HCT116 (cell line): ENCODE data around the gene PKP3. TPM values are rescaled to one million over a fixed set of nuclear protein-coding genes. Genes with fewer than 3 reads are reported as not detected.

Source experiments
- ATAC-seq: fragments of 200-7000 bp; cut with Tn5 transposase; 2 replicates; pipeline ENCODE4 v1.9.1; 2020; ENCODE audit warnings: mild to moderate bottlenecking, moderate library complexity
- BruUV-seq: library from RNA; stranded (reverse); fragments of 400-500 nt; replicated peaks from 2 replicates; lab custom pipeline; 2021; lab: Mats Ljungman, UMichigan
- CTCF ChIA-PET: fragments of 300-600 bp; sonication (Branson Sonifier 250); formaldehyde crosslinking; loops from one replicate; lab custom pipeline; 2021; ENCODE audit warnings: antibody characterized with exemption; lab: Charles Lee
- POLR2A ChIA-PET: fragments of 300-600, 350-600 bp; sonication (Branson Sonifier 250); formaldehyde crosslinking; loops from one replicate; lab custom pipeline; 2021; ENCODE audit warnings: antibody characterized with exemption; lab: Charles Lee
- RAD21 ChIA-PET, 2 experiments: fragments of 300-600 bp; sonication (Branson Sonifier 250); formaldehyde crosslinking; loops; one replicate each; lab custom pipeline; 2023; ENCODE audit warnings: low total read pairs in 2 of 2; ENCODE audit not compliant: uncharacterized antibody in 2 of 2, unreplicated experiment in 2 of 2, low non-redundant PET in 1 of 2; lab: Charles Lee
- DNase-seq: peaks from one replicate; pipeline ENCODE4 v3.0.0-alpha.2; 2010; ENCODE audit warnings: low read depth, low spot score
- H2AFZ ChIP-seq: fragments of 200-600 bp; shearing (Covaris generic), sonication (generic); 2 replicates; pipeline ENCODE4 v1.6.1; 2017; ENCODE audit warnings: low read depth, mixed run types, mixed read lengths, antibody characterized with exemption, low read length; ENCODE audit not compliant: poor library complexity, severe bottlenecking
- H3K27ac ChIP-seq: 2 replicates; pipeline ENCODE4 v1.5.1; 2012; ENCODE audit warnings: low read depth, low read length
- H3K27me3 ChIP-seq: fragments of 200-600 bp; sonication (generic); 2 replicates; pipeline ENCODE4 v1.6.1; 2016; ENCODE audit warnings: mixed run types, low read length, mixed read lengths; ENCODE audit not compliant: insufficient read depth
- H3K36me3 ChIP-seq, 2 experiments: fragments of 200-500 bp in 1 of 2; fragments of 200-600 bp in 1 of 2; sonication (Bioruptor generic) in 1 of 2; sonication (generic) in 1 of 2; 2 replicates each; pipeline versions ENCODE4 v1.5.1 to v1.6.1; 2014 to 2016; ENCODE audit warnings: low read length in 2 of 2, inconsistent platforms in 1 of 2, mixed read lengths in 1 of 2, mixed run types in 1 of 2; ENCODE audit not compliant: insufficient read depth in 2 of 2, control insufficient read depth in 1 of 2
- H3K4me1 ChIP-seq, 2 experiments: fragments of 200-600 bp in 1 of 2; sonication (generic) in 1 of 2; 2 replicates each; pipeline versions ENCODE4 v1.5.1 to v1.6.1; 2012 to 2017; ENCODE audit warnings: low read length in 2 of 2, inconsistent platforms in 1 of 2, mild to moderate bottlenecking in 1 of 2, mixed read lengths in 1 of 2, mixed run types in 1 of 2, moderate library complexity in 1 of 2; ENCODE audit not compliant: insufficient read depth in 2 of 2, control insufficient read depth in 1 of 2
- H3K4me2 ChIP-seq: fragments of 200-600 bp; sonication (generic); 2 replicates; pipeline ENCODE4 v1.6.1; 2017; ENCODE audit warnings: mixed run types, low read length, mixed read lengths
- H3K4me3 ChIP-seq, 2 experiments: fragments of 200-600 bp in 1 of 2; sonication (generic) in 1 of 2; replicated peaks in 1 of 2; 2 replicates each; pipeline ENCODE4 v1.5.1; 2011 to 2016; ENCODE audit warnings: low read length in 2 of 2, control low read depth in 1 of 2, low read depth in 1 of 2, mild to moderate bottlenecking in 1 of 2, mixed read lengths in 1 of 2, mixed run types in 1 of 2
- H3K79me2 ChIP-seq: fragments of 200-600 bp; sonication (generic); 2 replicates; pipeline ENCODE4 v1.6.1; 2017; ENCODE audit warnings: mild to moderate bottlenecking, mixed run types, low read length, moderate library complexity, mixed read lengths; ENCODE audit not compliant: insufficient read depth
- H3K9ac ChIP-seq: fragments of 200-600 bp; sonication (generic); 2 replicates; pipeline ENCODE4 v1.6.1; 2016; ENCODE audit warnings: low read length, mixed read lengths
- H3K9me2 ChIP-seq: fragments of 200-600 bp; sonication (generic), shearing (Covaris generic); 2 replicates; pipeline ENCODE4 v1.6.1; 2017; ENCODE audit warnings: mixed run types, mild to moderate bottlenecking, moderate library complexity; ENCODE audit not compliant: insufficient read depth
- H3K9me3 ChIP-seq, 2 experiments: fragments of 200-500 bp in 1 of 2; fragments of 200-600 bp in 1 of 2; sonication (Bioruptor generic) in 1 of 2; sonication (generic) in 1 of 2; 2 replicates each; pipeline ENCODE4 v1.6.1; 2014 to 2017; ENCODE audit warnings: low read length in 2 of 2, mixed read lengths in 2 of 2, inconsistent platforms in 1 of 2, low read depth in 1 of 2, mild to moderate bottlenecking in 1 of 2, mixed run types in 1 of 2, moderate library complexity in 1 of 2; ENCODE audit not compliant: control insufficient read depth in 1 of 2, insufficient read depth in 1 of 2
- H4K20me1 ChIP-seq: fragments of 200-600 bp; sonication (generic), shearing (Covaris generic); 2 replicates; pipeline ENCODE4 v1.6.1; 2017; ENCODE audit warnings: mixed run types, mild to moderate bottlenecking, moderate library complexity; ENCODE audit not compliant: insufficient read depth
- CBX3 ChIP-seq: IDR thresholded peaks from 2 replicates; pipeline ENCODE4 v1.6.1; 2012; ENCODE audit warnings: low read depth
- CEBPB ChIP-seq: IDR thresholded peaks from 2 replicates; pipeline ENCODE4 v1.6.1; 2012; ENCODE audit warnings: low read depth
- EGR1 ChIP-seq: IDR thresholded peaks from 2 replicates; pipeline ENCODE4 v1.6.1; 2012; ENCODE audit warnings: low read depth
- ELF1 ChIP-seq: IDR thresholded peaks from 2 replicates; pipeline ENCODE4 v1.6.1; 2012; ENCODE audit warnings: low read depth, borderline replicate concordance
- EZH2phosphoT487 ChIP-seq: fragments of 200-600 bp; IDR thresholded peaks from 2 replicates; pipeline ENCODE4 v1.6.1; 2018; ENCODE audit warnings: antibody characterized with exemption, borderline replicate concordance
- FOSL1 ChIP-seq: IDR thresholded peaks from 2 replicates; pipeline ENCODE4 v1.6.1; 2012; ENCODE audit warnings: low read depth
- JUND ChIP-seq: IDR thresholded peaks from 2 replicates; pipeline ENCODE4 v1.6.1; 2012
- POLR2A ChIP-seq: IDR thresholded peaks from 2 replicates; pipeline ENCODE4 v1.7.0; 2011; ENCODE audit warnings: borderline replicate concordance; ENCODE audit not compliant: insufficient read depth, insufficient read length; ENCODE audit errors: extremely low read depth
- POLR2AphosphoS5 ChIP-seq: IDR thresholded peaks from 2 replicates; pipeline ENCODE4 v1.6.1; 2011; ENCODE audit warnings: mild to moderate bottlenecking, low read depth, low read length, moderate library complexity
- RAD21 ChIP-seq: IDR thresholded peaks from 2 replicates; pipeline ENCODE4 v1.6.1; 2012; ENCODE audit warnings: low read depth, mild to moderate bottlenecking
- SP1 ChIP-seq: IDR thresholded peaks from 2 replicates; pipeline ENCODE4 v1.6.1; 2012; ENCODE audit warnings: low read depth
- TCF7L2 ChIP-seq: IDR thresholded peaks from 2 replicates; pipeline ENCODE4 v1.7.0; 2011; ENCODE audit warnings: borderline replicate concordance, inconsistent platforms; ENCODE audit not compliant: insufficient read depth, insufficient read length; ENCODE audit errors: extremely low read depth
- YY1 ChIP-seq: IDR thresholded peaks from 2 replicates; pipeline ENCODE4 v1.6.1; 2011; ENCODE audit warnings: low read length, low read depth, moderate library complexity, mild to moderate bottlenecking; ENCODE audit not compliant: insufficient replicate concordance; ENCODE audit errors: extremely low read depth
- ZFX ChIP-seq: fragments of 450-650 bp; IDR thresholded peaks from 2 replicates; pipeline ENCODE4 v1.6.1; 2017
- ZNF274 ChIP-seq: fragments of 200-500 bp; sonication (Bioruptor generic); IDR thresholded peaks from 2 replicates; pipeline ENCODE4 v1.6.1; 2014; ENCODE audit warnings: mild to moderate bottlenecking, low read depth, low read length, inconsistent platforms
- intact Hi-C: fragments of 100-400 bp; cut with micrococcal nuclease; formaldehyde crosslinking; loops from 2 replicates; pipeline ENCODE4 v1.10.0; 2022
- total RNA-seq: library from RNA; stranded (reverse); gene quantifications from one replicate; pipeline ENCODE4 v1.2.1, GENCODE V29; 2021; ENCODE audit not compliant: unreplicated experiment
- TF ChIP-seq, protein P1 (sequence below): IDR thresholded peaks from 2 replicates; pipeline ENCODE4 v1.6.1; 2011; ENCODE audit warnings: mild to moderate bottlenecking, low read length, moderate library complexity; ENCODE audit not compliant: insufficient replicate concordance; ENCODE audit errors: extremely low read depth
- TF ChIP-seq, protein P2 (sequence below): IDR thresholded peaks from 2 replicates; pipeline ENCODE4 v1.6.1; 2012
- TF ChIP-seq, protein P3 (sequence below): IDR thresholded peaks from 2 replicates; pipeline ENCODE4 v1.6.1; 2012
- TF ChIP-seq, protein P4 (sequence below), 3 experiments: fragments of 200-600 bp in 1 of 3; sonication (generic) in 1 of 3; IDR thresholded peaks in 2 of 3; conservative IDR thresholded peaks in 1 of 3; 2 replicates each; pipeline ENCODE4 v1.5.1; 2012 to 2017; ENCODE audit warnings: low read depth in 2 of 3, low read length in 2 of 3, antibody characterized with exemption in 1 of 3, borderline replicate concordance in 1 of 3, control low read depth in 1 of 3, mild to moderate bottlenecking in 1 of 3, mixed read lengths in 1 of 3, mixed run types in 1 of 3, moderate library complexity in 1 of 3; ENCODE audit not compliant: insufficient read depth in 1 of 3
- TF ChIP-seq, protein P5 (sequence below): IDR thresholded peaks from 2 replicates; pipeline ENCODE4 v1.6.1; 2012; ENCODE audit warnings: low read depth

Gene PKP3
- total RNA-seq, 1 experiment from 2014 or later: 157 TPM

DNA sequence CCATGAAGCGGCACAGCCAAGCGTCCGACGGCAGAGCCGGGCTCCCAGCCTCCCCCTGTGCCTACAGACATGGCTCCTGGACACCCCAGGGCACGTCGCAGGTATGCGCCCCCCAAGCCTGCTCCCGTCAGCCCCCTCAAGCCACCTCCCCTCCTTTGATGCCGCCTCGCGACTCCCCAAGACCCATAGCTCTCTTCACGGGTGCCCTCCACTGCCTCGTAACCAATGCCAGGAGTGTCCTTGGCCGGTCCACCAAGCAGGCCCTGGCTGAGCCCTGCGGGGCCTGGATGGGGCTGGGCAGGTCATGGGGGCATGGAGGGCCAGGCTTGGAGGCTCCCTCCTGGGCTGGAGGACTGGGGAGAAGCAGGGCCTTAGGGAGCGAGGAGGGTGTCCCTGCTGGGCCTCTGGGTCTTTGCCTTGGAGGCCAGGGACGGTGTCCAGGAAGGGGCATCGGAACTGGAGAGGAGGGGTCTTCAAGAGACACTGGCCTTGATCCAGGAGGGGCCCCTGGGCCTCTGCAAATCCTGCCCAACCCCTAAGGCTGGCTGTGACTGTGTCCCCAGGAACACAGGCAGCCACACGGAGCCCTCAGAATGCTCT, 38.6 kb downstream of the PKP3 start:
- Histone ChIP-seq H3K36me3 (0 out of 4 replicates have a peak, but pooled peaks cover 0 to 3% of the 10 kb centered on the region in 2 experiments), H3K27me3 (no peaks in the 10 kb centered on the region), H2AFZ (no peak overlapping the region), H3K4me2 (no peak overlapping the region), H4K20me1 (no peaks in the 10 kb centered on the region), H3K79me2 (no peaks in the 10 kb centered on the region), H3K9me2 (no peaks in the 10 kb centered on the region)
- BruUV-seq: no TSS peak
- CTCF ChIA-PET: no interaction called here
- POLR2A ChIA-PET: no interaction called here
- DNase-seq: no peak
- intact Hi-C loops: no loop called here
- no peak for ATAC-seq
- RAD21 ChIA-PET: no interaction called here
- no peak for TF ChIP-seq EGR1
- TF ChIP-seq CEBPB: no peak
- TF ChIP-seq, protein P1, sequence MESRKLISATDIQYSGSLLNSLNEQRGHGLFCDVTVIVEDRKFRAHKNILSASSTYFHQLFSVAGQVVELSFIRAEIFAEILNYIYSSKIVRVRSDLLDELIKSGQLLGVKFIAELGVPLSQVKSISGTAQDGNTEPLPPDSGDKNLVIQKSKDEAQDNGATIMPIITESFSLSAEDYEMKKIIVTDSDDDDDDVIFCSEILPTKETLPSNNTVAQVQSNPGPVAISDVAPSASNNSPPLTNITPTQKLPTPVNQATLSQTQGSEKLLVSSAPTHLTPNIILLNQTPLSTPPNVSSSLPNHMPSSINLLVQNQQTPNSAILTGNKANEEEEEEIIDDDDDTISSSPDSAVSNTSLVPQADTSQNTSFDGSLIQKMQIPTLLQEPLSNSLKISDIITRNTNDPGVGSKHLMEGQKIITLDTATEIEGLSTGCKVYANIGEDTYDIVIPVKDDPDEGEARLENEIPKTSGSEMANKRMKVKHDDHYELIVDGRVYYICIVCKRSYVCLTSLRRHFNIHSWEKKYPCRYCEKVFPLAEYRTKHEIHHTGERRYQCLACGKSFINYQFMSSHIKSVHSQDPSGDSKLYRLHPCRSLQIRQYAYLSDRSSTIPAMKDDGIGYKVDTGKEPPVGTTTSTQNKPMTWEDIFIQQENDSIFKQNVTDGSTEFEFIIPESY: no peak
- TF ChIP-seq POLR2AphosphoS5: no peak
- TF ChIP-seq, protein P2, sequence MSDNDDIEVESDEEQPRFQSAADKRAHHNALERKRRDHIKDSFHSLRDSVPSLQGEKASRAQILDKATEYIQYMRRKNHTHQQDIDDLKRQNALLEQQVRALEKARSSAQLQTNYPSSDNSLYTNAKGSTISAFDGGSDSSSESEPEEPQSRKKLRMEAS: no peak
- no peak for TF ChIP-seq CBX3
- TF ChIP-seq ELF1: no peak
- TF ChIP-seq EZH2phosphoT487: no peak
- TF ChIP-seq, protein P3, sequence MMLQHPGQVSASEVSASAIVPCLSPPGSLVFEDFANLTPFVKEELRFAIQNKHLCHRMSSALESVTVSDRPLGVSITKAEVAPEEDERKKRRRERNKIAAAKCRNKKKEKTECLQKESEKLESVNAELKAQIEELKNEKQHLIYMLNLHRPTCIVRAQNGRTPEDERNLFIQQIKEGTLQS: no peak
- TF ChIP-seq RAD21: no peak
- TF ChIP-seq JUND: no peak
- TF ChIP-seq ZFX: no peak
- TF ChIP-seq, protein P4, sequence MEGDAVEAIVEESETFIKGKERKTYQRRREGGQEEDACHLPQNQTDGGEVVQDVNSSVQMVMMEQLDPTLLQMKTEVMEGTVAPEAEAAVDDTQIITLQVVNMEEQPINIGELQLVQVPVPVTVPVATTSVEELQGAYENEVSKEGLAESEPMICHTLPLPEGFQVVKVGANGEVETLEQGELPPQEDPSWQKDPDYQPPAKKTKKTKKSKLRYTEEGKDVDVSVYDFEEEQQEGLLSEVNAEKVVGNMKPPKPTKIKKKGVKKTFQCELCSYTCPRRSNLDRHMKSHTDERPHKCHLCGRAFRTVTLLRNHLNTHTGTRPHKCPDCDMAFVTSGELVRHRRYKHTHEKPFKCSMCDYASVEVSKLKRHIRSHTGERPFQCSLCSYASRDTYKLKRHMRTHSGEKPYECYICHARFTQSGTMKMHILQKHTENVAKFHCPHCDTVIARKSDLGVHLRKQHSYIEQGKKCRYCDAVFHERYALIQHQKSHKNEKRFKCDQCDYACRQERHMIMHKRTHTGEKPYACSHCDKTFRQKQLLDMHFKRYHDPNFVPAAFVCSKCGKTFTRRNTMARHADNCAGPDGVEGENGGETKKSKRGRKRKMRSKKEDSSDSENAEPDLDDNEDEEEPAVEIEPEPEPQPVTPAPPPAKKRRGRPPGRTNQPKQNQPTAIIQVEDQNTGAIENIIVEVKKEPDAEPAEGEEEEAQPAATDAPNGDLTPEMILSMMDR (IDR thresholded peaks at IDR 0.05 in 2 of 3, conservative IDR thresholded peaks at IDR 0.05 in 1 of 3; ENCODE audit: borderline replicate concordance in 1 of 3, insufficient read depth in 1 of 3, low read depth in 2 of 3, low read length in 2 of 3): no peak
- TF ChIP-seq, protein P5, sequence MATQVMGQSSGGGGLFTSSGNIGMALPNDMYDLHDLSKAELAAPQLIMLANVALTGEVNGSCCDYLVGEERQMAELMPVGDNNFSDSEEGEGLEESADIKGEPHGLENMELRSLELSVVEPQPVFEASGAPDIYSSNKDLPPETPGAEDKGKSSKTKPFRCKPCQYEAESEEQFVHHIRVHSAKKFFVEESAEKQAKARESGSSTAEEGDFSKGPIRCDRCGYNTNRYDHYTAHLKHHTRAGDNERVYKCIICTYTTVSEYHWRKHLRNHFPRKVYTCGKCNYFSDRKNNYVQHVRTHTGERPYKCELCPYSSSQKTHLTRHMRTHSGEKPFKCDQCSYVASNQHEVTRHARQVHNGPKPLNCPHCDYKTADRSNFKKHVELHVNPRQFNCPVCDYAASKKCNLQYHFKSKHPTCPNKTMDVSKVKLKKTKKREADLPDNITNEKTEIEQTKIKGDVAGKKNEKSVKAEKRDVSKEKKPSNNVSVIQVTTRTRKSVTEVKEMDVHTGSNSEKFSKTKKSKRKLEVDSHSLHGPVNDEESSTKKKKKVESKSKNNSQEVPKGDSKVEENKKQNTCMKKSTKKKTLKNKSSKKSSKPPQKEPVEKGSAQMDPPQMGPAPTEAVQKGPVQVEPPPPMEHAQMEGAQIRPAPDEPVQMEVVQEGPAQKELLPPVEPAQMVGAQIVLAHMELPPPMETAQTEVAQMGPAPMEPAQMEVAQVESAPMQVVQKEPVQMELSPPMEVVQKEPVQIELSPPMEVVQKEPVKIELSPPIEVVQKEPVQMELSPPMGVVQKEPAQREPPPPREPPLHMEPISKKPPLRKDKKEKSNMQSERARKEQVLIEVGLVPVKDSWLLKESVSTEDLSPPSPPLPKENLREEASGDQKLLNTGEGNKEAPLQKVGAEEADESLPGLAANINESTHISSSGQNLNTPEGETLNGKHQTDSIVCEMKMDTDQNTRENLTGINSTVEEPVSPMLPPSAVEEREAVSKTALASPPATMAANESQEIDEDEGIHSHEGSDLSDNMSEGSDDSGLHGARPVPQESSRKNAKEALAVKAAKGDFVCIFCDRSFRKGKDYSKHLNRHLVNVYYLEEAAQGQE: no peak
- no peak for TF ChIP-seq POLR2A
- no peak for TF ChIP-seq ZNF274
- no peak for TF ChIP-seq TCF7L2
- no peak for TF ChIP-seq YY1
- TF ChIP-seq FOSL1: no peak
- TF ChIP-seq SP1: no peak
- TF ChIP-seq, all 23 proteins: peak for 0
- Histone ChIP-seq H3K4me3 (no peak overlapping the region), H3K4me1 (no peaks in the 10 kb centered on the region; a peak in 1 of 4 replicates), H3K27ac (no peak overlapping the region), H3K9me3 (no peaks in the 10 kb centered on the region; a peak in 1 of 4 replicates), H3K9ac (no peak overlapping the region)
